SK-N-SH (cell line): Measurements from ENCODE around the gene BCL11A. TPM values are rescaled to one million over a fixed set of nuclear protein-coding genes. Genes with fewer than 3 reads are reported as not detected.

Experiments used
- polyA plus RNA-seq, 3 experiments: library from polyadenylated mRNA; depleted of rRNA; stranded (reverse); fragments of >200 nt; gene quantifications; 2 replicates each; pipeline ENCODE4 v1.2.3, GENCODE V29; 2012

Gene BCL11A
- polyA plus RNA-seq, 1 of the 3 experiments (the other 2 are of a cell fraction) = 1.9 TPM

Other genes with a start within 250 kb of the BCL11A start
- 2.1 and 3.4 TPM in 2 replicates for gene PAPOLG, start 202.6 kb upstream of the BCL11A start, polyA plus RNA-seq (2012; rRNA removed)